HG03108 (cell line): ENCODE measurements around the gene CPA2.
"Not testable (repeated sequence)": the region's sequence is repeated elsewhere in the genome, so short reads cannot be mapped to it uniquely, and the experiment has no call there.

Source experiments
- ATAC-seq: cut with Tn5 transposase; IDR thresholded peaks from one replicate; pipeline ENCODE4 v1.9.1; 2021; ENCODE audit warnings: moderate library complexity; ENCODE audit not compliant: unreplicated experiment

Gene CPA2

DNA sequence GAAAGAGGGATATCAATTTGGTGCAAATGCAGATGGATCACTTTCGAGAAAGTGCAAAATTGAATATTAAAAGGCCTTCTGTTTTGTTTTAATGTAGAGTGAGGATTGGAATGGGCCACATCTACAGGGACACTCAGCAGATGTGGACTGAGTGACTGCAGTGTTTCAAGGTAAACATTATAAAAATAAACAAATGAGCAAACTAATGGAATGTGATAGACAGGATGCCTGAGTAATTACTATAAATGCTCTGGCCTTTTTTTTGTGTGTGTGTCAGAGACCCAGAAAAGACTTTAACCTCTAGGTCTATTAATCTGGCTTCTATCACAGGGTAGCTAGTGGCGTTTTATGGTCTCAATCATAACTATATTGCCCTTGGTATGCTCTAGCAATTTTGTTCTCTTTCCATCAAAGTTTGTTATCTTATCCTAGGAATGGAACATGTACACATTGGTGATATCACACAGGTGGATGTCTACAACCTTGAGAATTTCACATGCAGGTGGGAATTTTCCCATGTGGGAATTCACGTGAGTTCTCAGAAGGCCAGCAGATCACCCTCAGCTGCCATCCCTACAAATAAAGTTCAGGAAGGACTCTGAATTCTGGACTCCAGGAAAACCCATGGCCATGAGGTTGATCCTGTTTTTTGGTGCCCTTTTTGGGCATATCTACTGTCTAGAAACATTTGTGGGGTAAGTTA, at the start of gene CPA2:
TSS of gene CPA2 (plus strand) at position 606 of the 703 bp plus-strand sequence. CDS start at position 625, 19 bp downstream.
- ATAC-seq = no peak

- no peak for ATAC-seq
These were observed 47.6 kb upstream of the CPA2 start for GRCh38 chr7:130218806-130219620.

DNA sequence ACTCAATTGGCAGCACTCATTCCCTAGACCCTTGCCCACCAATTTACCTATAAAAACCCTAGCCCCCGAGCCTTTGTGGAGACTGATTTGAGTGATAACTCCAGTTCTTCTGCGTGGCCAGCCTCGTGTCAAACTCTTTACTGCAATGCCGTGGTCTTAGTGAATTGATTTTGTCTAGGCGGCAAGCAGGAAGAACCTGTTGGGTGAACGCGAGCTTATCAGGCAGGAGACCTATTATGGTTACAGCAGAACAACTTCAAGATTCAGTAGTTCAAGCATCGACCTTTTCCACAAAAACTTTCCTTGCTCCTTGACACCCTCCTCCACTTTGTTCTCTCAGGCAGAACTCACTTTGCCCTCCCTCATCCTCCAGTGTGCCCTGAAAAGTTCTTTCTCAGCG, 46.8 kb upstream of the CPA2 start:
- no peak for ATAC-seq

DNA sequence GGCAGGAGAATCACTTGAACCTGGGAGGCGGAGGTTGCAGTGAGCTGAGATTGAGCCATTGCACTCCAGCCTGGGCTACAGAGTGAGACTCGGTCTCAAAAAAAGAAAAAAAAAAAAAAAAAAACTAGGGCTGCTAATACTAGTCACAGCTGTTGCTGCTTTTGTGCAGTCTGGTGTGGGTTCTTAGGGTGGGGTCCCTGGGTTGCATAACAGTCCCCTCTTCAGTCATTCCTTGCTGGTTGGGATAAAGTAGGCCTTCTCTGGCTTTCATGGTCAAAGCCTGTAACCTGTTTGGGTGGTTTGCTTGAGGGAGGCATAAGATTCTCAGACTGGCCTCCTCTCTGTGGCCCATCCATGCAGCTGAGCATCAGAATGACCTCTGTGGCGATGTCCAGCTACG, 44.9 kb upstream of the CPA2 start:
- no peak for ATAC-seq

DNA sequence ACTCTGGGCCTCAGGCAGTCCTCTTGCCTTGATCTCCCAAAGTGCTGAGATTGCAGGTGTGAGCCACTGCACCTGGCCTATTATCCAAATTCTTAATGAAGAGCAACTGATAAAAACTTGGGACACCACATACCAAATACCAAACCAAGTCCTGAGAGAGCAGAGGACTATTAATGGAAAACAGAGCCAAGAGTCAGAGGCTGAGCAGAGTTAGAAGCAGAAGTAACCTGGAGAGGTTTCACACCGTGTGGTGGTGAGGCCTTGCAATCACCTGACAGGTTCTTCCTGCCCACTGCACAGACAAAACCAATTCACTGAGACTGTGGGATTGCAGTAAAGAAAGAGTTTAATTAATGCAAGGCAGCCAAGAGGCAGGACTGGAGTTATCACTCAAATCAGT, 43.0 kb upstream of the CPA2 start:
- ATAC-seq = no peak

GRCh38 chr7:130224210-130224609, 42.5 kb upstream of the CPA2 start:
- ATAC-seq = no peak

DNA sequence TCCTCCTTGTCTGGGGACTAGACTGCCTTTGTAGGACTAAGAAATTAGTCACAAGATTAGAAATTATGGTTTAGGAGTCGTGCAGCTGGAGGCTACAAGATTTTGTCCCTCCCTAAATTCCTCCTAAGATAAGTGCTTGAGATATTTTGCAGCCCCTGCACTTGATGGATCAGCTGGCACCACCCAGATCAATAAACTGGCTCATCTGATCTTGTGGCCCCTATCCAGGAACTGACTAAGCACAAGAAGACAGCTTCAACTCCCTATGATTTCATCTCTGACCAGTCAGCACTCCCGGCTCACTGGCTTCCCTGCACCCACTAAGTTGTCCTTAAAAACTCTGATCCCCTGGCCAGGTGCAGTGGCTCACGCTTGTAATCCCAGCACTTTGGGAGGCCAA, 41.7 kb upstream of the CPA2 start:
- ATAC-seq = not testable (repeated sequence)

DNA sequence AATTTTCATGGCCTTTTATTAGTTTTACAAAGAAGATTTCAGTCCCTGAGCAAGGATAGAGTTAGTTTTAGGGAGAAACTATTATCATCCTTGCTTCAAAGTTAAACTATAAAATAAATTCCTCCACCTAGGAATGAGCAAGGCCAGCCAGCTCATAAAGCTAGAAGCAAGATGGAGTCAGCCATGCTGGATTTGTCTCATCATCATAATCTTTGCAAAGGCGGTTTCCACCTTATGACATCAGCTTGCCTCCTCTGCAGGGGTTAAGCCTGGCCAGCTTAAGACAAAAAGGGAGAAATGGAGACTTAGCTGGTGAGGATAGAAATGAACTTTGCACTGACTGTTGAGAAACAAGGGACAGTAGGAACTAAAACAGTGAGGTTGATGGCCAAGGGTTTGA, 40.3 kb upstream of the CPA2 start:
- no peak for ATAC-seq

- ATAC-seq = no peak
These were observed 38.6 kb upstream of the CPA2 start for GRCh38 chr7:130227883-130228575.

DNA sequence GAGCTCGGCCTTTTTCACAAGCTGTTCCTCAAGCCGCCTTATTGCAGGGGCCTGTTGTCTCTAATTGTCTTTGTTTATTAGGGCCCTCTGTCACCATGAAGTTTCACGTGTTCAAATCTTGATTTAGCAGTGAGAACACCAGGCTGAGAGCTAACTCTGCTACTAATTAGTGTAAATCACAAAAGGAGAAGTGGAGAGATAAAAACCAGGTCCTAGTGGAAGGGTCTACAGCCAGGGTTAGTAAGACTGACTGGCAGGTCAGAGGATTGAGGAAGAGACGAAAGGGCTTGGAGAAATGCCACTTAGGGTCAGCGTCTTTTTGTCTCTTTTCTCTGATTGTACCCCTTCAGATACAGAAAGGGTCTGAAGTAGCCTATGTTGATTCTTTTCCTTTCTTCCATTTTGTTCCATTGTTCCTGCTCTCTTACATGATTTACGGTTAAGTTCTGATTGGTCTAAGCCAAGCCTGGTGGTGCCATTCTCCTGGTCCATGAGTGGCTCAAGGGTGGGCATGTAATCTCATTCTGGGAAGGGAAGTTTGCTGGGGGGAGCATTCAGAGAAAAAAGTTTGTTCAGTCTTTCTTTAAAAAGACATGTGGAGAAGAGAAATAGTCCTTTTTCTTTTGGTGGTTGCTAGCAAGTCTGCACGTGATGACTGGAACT, 37.7 kb upstream of the CPA2 start:
- no peak for ATAC-seq

DNA sequence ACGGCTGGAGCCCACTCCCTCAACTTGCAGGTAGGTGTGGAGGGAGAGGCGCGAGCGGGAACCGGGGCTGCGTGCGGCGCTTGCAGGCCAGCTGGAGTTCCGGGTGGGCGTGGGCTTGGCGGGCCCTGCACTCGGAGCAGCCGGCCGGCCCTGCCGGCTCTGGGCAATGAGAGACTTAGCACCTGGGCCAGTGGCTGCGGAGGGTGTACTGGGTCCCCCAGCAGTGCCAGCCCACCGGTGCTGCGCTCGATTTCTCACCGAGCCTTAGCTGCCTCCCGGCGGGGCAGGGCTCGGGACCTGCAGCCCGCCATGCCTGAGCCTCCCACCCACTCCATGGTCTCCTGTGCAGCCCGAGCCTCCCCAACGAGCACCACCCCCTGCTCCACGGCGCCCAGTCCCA, 36.7 kb upstream of the CPA2 start:
- ATAC-seq = not testable (repeated sequence)

DNA sequence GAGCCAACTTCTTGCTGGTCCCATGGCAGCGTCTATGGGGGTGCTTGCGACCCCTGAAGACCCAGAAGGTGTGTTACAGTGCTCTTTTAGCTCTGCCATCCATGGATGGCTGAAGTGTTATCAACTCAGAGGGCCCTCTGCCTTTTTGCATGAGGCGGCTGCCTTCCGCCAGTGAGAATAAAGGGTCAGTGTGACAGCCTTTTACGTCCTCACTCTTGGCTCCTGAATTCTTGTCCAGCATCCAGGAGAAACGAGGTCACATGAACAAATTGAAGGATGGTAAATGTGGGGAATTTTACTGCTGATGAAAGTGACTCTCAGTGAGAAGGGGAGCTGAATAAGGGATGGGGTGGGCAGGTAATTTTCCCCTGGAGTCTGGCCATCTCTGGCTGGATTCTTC, 34.9 kb upstream of the CPA2 start:
- ATAC-seq = no peak

GRCh38 chr7:130232209-130232608, 34.5 kb upstream of the CPA2 start:
- no peak for ATAC-seq

- ATAC-seq = no peak
These were observed 32.6 kb upstream of the CPA2 start for GRCh38 chr7:130234078-130234477.

DNA sequence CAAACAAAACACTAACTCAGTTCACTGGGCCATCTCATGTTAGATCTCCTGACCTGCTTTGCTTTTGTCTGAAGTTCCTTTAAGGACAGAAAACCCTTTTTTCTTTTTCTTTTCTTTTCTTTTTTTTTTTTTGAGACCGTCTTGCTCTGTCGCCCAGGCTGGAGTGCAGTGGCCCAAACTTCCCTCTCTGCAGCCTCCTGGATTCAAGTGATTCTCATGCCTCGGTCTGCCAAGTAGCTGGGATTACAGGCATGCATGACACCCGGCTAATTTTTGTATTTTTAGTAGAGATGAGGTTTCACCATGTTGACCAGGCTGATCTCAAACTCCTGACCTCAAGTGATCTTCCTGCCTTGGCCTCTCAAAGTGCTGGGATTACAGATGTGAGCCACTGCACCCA, 30.3 kb upstream of the CPA2 start:
- not testable (repeated sequence) for ATAC-seq

DNA sequence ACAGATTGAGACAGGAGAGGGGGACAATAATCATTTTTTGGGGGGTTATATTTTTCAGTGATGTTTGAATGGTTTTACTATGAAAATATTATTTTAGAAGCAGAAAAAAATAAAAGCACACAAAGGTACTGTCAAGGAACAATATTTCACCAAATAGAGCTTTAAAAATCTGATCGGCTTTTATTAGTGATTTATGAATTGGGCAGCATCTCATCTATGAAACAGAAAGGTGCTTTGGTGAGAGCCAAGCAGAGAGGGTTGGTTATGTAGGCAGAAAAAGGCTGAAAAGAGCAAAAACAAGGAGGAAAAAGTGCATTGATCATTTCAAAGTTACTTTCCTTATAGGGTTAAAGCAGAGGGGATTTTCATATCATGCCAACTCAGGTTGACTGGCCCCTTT, 26.4 kb upstream of the CPA2 start:
- no peak for ATAC-seq

GRCh38 chr7:130242198-130243014, 24.3 kb upstream of the CPA2 start:
- no peak for ATAC-seq

DNA sequence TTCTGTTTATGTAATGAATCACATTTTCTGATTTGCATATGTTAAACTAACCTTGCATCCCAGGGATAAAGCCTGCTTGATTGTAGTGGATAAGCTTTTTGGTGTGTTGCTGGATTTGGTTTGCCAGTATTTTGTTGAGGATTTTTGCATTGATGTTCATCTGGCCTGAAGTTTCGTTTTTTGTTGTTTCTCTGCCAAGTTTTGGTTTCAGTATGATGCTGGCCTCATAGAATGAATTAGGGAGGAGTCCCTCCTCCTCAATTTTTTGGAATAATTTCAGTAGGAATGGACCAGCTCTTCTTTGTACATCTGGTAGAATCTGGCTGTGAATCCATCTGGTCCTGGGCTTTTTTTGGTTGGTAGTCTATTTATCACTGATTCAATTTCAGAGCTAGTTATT, 23.2 kb upstream of the CPA2 start:
- ATAC-seq = not testable (repeated sequence)

DNA sequence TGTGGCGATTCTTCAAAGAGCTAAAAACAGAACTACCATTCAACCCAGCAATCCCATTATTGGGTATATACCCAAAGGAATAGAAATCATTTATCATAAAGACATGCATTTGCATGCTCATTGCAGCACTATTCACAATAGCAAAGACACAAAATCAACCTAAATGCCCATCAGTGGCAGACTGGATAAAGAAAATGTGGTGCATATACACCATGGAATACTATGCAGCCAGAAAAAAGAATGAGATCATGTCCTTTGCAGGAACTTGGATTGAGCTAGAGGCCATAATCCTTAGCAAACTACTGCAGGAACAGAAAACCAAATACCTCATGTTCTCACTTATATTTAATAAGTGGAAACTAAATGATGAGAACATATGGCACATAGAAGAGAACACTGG, 20.2 kb upstream of the CPA2 start:
- not testable (repeated sequence) for ATAC-seq

GRCh38 chr7:130248842-130249241, 17.8 kb upstream of the CPA2 start:
- ATAC-seq = not testable (repeated sequence)
